ENCODE measurements around the gene TRAPPC8.

The TRAPPC8 gene

DNA sequence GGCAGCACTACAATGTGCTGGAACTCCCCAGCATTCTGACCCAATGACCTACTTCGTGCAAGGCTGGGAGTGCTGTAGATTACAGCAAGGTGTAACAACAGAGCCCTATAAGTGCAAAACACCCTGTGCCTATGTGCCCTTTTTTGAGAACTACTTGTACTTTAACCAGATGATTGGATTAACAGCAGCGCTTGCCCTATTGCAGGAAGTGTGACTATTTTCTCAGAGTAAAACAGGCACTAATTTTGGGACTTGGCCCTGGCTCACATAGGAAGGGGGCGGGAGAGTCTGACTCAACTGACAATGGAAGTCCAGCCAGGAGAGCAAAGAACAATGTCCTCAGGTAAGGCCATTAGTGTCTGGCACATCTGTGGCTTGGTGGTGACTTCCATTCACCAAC is 40.1 kb upstream of the TRAPPC8 start:
- Histone ChIP-seq H3K27ac (replicated peaks) (no peak overlapping the region), H3K4me3 (replicated peaks; ENCODE audit: insufficient read depth, low read length) (no peak overlapping the region), H3K27me3 (ENCODE audit: insufficient read depth, poor library complexity, severe bottlenecking) (no peaks in the 10 kb centered on the region)
- TF ChIP-seq POLR2AphosphoS5 (IDR thresholded peaks at IDR 0.05; ENCODE audit: low read depth) (no peak), GABPA (IDR thresholded peaks at IDR 0.05; ENCODE audit: low read depth) (no peak), CTCF (IDR thresholded peaks at IDR 0.05; ENCODE audit: insufficient read depth, low read length) (no peak), SPI1 (IDR thresholded peaks at IDR 0.05; ENCODE audit: borderline replicate concordance, low read depth) (no peak)
- TF ChIP-seq, protein P1, sequence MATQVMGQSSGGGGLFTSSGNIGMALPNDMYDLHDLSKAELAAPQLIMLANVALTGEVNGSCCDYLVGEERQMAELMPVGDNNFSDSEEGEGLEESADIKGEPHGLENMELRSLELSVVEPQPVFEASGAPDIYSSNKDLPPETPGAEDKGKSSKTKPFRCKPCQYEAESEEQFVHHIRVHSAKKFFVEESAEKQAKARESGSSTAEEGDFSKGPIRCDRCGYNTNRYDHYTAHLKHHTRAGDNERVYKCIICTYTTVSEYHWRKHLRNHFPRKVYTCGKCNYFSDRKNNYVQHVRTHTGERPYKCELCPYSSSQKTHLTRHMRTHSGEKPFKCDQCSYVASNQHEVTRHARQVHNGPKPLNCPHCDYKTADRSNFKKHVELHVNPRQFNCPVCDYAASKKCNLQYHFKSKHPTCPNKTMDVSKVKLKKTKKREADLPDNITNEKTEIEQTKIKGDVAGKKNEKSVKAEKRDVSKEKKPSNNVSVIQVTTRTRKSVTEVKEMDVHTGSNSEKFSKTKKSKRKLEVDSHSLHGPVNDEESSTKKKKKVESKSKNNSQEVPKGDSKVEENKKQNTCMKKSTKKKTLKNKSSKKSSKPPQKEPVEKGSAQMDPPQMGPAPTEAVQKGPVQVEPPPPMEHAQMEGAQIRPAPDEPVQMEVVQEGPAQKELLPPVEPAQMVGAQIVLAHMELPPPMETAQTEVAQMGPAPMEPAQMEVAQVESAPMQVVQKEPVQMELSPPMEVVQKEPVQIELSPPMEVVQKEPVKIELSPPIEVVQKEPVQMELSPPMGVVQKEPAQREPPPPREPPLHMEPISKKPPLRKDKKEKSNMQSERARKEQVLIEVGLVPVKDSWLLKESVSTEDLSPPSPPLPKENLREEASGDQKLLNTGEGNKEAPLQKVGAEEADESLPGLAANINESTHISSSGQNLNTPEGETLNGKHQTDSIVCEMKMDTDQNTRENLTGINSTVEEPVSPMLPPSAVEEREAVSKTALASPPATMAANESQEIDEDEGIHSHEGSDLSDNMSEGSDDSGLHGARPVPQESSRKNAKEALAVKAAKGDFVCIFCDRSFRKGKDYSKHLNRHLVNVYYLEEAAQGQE (IDR thresholded peaks at IDR 0.05; ENCODE audit: insufficient replicate concordance, low read depth): no peak
- DNase-seq (ENCODE audit: low read depth in 1 of 2, low spot score in 1 of 2): no peak

DNA sequence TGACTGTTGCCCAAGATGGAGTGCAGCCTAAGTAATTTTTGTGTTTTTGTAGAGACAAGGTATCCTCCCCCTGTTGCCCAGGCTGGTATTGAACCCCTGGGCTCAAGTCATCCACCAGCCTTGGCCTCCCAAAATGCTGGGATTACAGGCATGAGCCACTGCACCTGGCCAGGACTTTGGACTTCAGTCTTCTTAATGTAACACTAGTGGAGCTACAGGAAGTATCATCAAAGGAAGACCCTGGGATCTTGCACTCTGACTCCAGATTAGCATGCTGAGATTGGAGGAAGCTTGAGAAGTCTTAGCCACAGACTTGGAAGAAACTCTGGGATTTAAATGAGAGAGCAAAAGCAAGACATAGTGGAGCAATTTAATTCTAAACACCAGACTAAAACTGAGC is 37.9 kb upstream of the TRAPPC8 start:
- TF ChIP-seq GABPA (IDR thresholded peaks at IDR 0.05; ENCODE audit: low read depth): no peak
- TF ChIP-seq SPI1 (IDR thresholded peaks at IDR 0.05; ENCODE audit: borderline replicate concordance, low read depth): no peak
- TF ChIP-seq, protein P1 (IDR thresholded peaks at IDR 0.05; ENCODE audit: insufficient replicate concordance, low read depth): no peak
- no peak for TF ChIP-seq CTCF (IDR thresholded peaks at IDR 0.05; ENCODE audit: insufficient read depth, low read length)
- no peak for TF ChIP-seq POLR2AphosphoS5 (IDR thresholded peaks at IDR 0.05; ENCODE audit: low read depth)
- DNase-seq (ENCODE audit: low read depth in 1 of 2, low spot score in 1 of 2): no peak
- Histone ChIP-seq H3K27me3 (ENCODE audit: insufficient read depth, poor library complexity, severe bottlenecking) (no peaks in the 10 kb centered on the region), H3K27ac (replicated peaks) (no peak overlapping the region), H3K4me3 (replicated peaks; ENCODE audit: insufficient read depth, low read length) (no peak overlapping the region)

DNA sequence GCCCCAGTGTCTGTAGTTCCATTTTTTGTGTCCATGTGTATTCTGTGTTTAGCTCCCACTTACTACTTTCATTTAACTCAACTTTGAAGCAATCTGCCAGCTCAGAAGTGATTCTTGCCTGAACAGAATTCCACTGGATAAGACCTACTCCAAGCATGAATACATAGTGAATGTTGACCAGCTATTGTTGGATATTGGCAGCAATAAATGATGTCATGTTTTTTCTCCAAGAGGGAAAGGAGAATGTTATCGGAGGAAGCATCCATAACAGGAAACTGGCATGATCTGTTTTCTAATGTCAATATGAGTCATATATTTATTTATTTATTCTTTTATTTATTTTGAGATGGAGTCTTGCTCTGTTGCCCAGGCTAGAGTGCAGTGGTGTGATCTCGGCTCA is 36.8 kb upstream of the TRAPPC8 start:
- no peak overlapping the region for H3K4me3 ChIP-seq (replicated peaks; ENCODE audit: insufficient read depth, low read length)
- H3K27ac ChIP-seq (replicated peaks): no peak overlapping the region
- no peaks in the 10 kb centered on the region for H3K27me3 ChIP-seq (ENCODE audit: insufficient read depth, poor library complexity, severe bottlenecking)
- DNase-seq (ENCODE audit: low read depth in 1 of 2, low spot score in 1 of 2): no peak
- TF ChIP-seq GABPA (IDR thresholded peaks at IDR 0.05; ENCODE audit: low read depth) (no peak), POLR2AphosphoS5 (IDR thresholded peaks at IDR 0.05; ENCODE audit: low read depth) (no peak), CTCF (IDR thresholded peaks at IDR 0.05; ENCODE audit: insufficient read depth, low read length) (no peak), SPI1 (IDR thresholded peaks at IDR 0.05; ENCODE audit: borderline replicate concordance, low read depth) (no peak)
- TF ChIP-seq, protein P1 (IDR thresholded peaks at IDR 0.05; ENCODE audit: insufficient replicate concordance, low read depth): no peak
